T-cell (primary cell): Measurements from ENCODE around the gene CTRL. TPM values are rescaled to one million over a fixed set of nuclear protein-coding genes. Genes with fewer than 3 reads are reported as not detected.

Experiments
- ATAC-seq, 4 experiments: fragments of 200-7000 bp in 3 of 4; fragments of 150-1000 bp in 1 of 4; cut with Tn5 transposase; replicated peaks in 1 of 4; 1 replicate in 3 of 4; 2 replicates in 1 of 4; pipeline ENCODE4 v1.10.0; 2021; ENCODE audit warnings: moderate library complexity in 3 of 4, mild to moderate bottlenecking in 2 of 4, moderate number of reproducible peaks in 1 of 4
- CTCF ChIA-PET, 2 donors: fragments of 300-600 bp; sonication (Branson Sonifier 250); formaldehyde crosslinking; loops; one replicate each; lab custom pipeline; 2022; ENCODE audit warnings: antibody characterized with exemption in 2 of 2; lab: Charles Lee
- POLR2A ChIA-PET, 2 donors: fragments of 300-600 bp; sonication (Branson Sonifier 250); formaldehyde crosslinking; loops; one replicate each; lab custom pipeline; 2022; ENCODE audit warnings: antibody characterized with exemption in 2 of 2; lab: Charles Lee
- DNase-seq, 35 experiments: peaks; one replicate each; pipeline versions ENCODE4 v3.0.0 to v3.0.0-alpha.2; 2013 to 2023
- H3K27ac ChIP-seq: one replicate; pipeline ENCODE4 v1.5.1; 2013; ENCODE audit warnings: low read length
- H3K27me3 ChIP-seq, 2 experiments: replicated peaks in 1 of 2; 1 replicate in 1 of 2; 2 replicates in 1 of 2; pipeline versions ENCODE4 v1.6.1 to v1.7.0; 2013; ENCODE audit warnings: low read length in 1 of 2, mixed read lengths in 1 of 2; ENCODE audit not compliant: control insufficient read depth in 2 of 2, insufficient read depth in 2 of 2; ENCODE audit errors: extremely low read depth in 1 of 2
- H3K36me3 ChIP-seq, 2 donors: 1 replicate in 1 of 2; 2 replicates in 1 of 2; pipeline versions ENCODE4 v1.6.1 to v1.7.0; 2013; ENCODE audit warnings: low read length in 1 of 2; ENCODE audit not compliant: control insufficient read depth in 2 of 2, insufficient read depth in 1 of 2; ENCODE audit errors: extremely low read depth in 1 of 2
- H3K4me1 ChIP-seq, 2 experiments: 1 replicate in 1 of 2; 2 replicates in 1 of 2; pipeline versions ENCODE4 v1.6.1 to v1.7.0; 2013; ENCODE audit warnings: low read length in 2 of 2, mixed read lengths in 1 of 2; ENCODE audit not compliant: insufficient read depth in 2 of 2, control insufficient read depth in 1 of 2; ENCODE audit errors: extremely low read depth in 1 of 2
- H3K4me3 ChIP-seq, 2 donors: 1 replicate in 1 of 2; 2 replicates in 1 of 2; pipeline versions ENCODE4 v1.5.1 to v1.7.0; 2013; ENCODE audit warnings: mild to moderate bottlenecking in 2 of 2, low read length in 1 of 2, moderate library complexity in 1 of 2; ENCODE audit not compliant: control insufficient read depth in 1 of 2; ENCODE audit errors: extremely low read depth in 1 of 2
- H3K9me3 ChIP-seq: 2 replicates; pipeline ENCODE4 v1.7.0; 2013
- H3K27ac Mint-ChIP-seq, 2 donors: one replicate each; pipeline ENCODE4 v1.8.0; 2020 to 2021; ENCODE audit warnings: mild to moderate bottlenecking in 2 of 2, mixed read lengths in 2 of 2
- H3K27me3 Mint-ChIP-seq, 2 donors: one replicate each; pipeline ENCODE4 v1.8.0; 2021 to 2022; ENCODE audit warnings: mixed read lengths in 2 of 2
- H3K36me3 Mint-ChIP-seq: one replicate; pipeline ENCODE4 v1.8.0; 2021; ENCODE audit warnings: mixed read lengths
- H3K4me1 Mint-ChIP-seq, 3 donors: one replicate each; pipeline ENCODE4 v1.8.0; 2020 to 2022; ENCODE audit warnings: mixed read lengths in 3 of 3, mild to moderate bottlenecking in 1 of 3
- H3K4me3 Mint-ChIP-seq, 3 donors: one replicate each; pipeline ENCODE4 v1.8.0; 2020 to 2022; ENCODE audit warnings: mild to moderate bottlenecking in 3 of 3, mixed read lengths in 3 of 3, moderate library complexity in 3 of 3
- H3K9me3 Mint-ChIP-seq, 3 donors: one replicate each; pipeline ENCODE4 v1.8.0; 2020 to 2022; ENCODE audit warnings: mixed read lengths in 3 of 3
- WGBS: methylation state at CpG from one replicate; pipeline ENCODE4 v1.1.5; 2013; ENCODE audit warnings: missing lambda C conversion rate; ENCODE audit not compliant: insufficient coverage; 5-methylcytosine and 5-hydroxymethylcytosine counted together
- total RNA-seq, 35 experiments: library from RNA in 6 of 35; stranded (reverse) in 6 of 35; fragments of 120-200 nt in 1 of 35; gene quantifications; one replicate each; pipeline versions ENCODE4 v1.2.1 to v1.2.4 and lab custom pipeline; 2013 to 2026

The CTRL gene
- total RNA-seq, 5 donors from 2014 or later (not counting 1 experiment from before 2014, with no cell fraction given) = 9.4 to 14.2 (median 13.2) TPM

DNA sequence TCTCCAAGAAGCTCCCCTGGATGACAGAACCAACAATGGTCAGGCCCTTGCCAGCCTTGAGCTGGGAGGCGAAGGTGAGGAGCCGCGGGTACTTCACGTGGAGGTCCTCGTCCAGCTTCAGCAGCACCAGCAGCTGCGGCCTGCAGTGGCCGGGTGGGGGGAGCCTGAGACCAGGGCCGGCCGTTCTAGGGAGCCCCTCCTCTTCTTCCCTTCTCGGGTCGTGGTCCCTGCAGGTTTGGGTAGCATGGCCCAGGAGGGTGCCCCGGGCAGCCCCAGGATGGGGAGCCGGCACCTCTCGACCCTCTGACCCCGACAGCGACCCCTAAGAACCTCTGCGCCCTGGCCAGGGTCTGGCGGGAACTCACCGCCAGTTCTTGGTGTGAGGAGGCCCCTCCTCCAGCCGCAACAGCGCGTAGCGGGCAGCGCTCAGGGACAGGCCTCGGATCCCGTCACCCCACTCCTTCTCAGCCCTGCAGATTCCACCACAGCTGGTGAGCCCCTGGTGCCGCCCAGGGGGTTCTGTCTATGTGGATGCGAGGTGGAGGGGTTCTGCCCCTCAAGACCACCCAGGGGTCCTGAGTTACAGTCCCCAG, 15.4 kb upstream of the CTRL start:
- Histone ChIP-seq H3K27ac (no peak overlapping the region), H3K9me3 (no peaks in the 10 kb centered on the region), H3K4me1 (peaks cover 0 to 12% of the 10 kb centered on the region in 2 experiments), H3K36me3 (peaks cover 16 to 47% of the 10 kb centered on the region in 2 donors), H3K4me3 (no peak overlapping the region), H3K27me3 (no peaks in the 10 kb centered on the region)
- peaks cover 16% of the 10 kb centered on the region for H3K36me3 Mint-ChIP-seq
- H3K27ac Mint-ChIP-seq = no peak overlapping the region
- peaks cover 2 to 7% (median 2%) of the 10 kb centered on the region in 3 donors for H3K4me1 Mint-ChIP-seq
- no peaks in the 10 kb centered on the region for H3K9me3 Mint-ChIP-seq
- ChIA-PET CTCF (interaction anchor here in 1 of 2 donors (0.6 kb wide), 2 partner anchors 280 to 499 kb away, joined by 3 read pairs; no protein-coding TSS in a partner anchor), POLR2A (no interaction called here)
- ATAC-seq (no peak), DNase-seq (no peak)
- 96% methylated on average over 19 of the region's 28 CpGs for WGBS
- H3K27me3 Mint-ChIP-seq = no peaks in the 10 kb centered on the region
- H3K4me3 Mint-ChIP-seq = no peak overlapping the region

DNA sequence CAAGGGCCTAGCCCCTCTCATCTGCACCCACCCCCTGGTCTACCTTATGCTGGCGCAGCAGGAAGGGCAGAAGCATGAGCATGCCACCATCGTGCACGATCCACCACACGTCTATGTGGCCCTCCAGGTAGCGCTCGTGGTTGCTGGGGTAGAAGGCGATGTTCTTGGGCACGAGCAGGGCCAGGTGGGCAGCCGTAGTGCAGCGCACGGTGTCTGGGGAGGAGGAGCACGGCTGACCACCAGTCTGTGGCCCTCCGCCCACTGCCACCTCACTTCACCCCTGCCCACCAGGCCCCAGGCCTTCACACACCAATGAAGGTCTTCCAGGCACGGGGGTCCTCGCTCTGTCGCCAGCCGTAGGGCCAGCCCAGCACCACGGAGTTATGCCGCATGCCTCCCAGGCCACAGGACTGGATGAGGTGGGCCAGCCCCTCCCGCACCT, 14.5 kb upstream of the CTRL start:
- DNase-seq (no peak), ATAC-seq (no peak)
- H3K27ac ChIP-seq = no peak overlapping the region
- H3K27me3 ChIP-seq = no peaks in the 10 kb centered on the region
- no peaks in the 10 kb centered on the region for H3K9me3 ChIP-seq
- no peak overlapping the region for H3K4me3 Mint-ChIP-seq
- peaks cover 9 to 14% (median 9%) of the 10 kb centered on the region in 3 donors for H3K4me1 Mint-ChIP-seq
- no peak overlapping the region for H3K4me3 ChIP-seq
- H3K36me3 ChIP-seq = peaks cover 8 to 38% of the 10 kb centered on the region in 2 donors
- H3K27me3 Mint-ChIP-seq = no peaks in the 10 kb centered on the region
- no peak overlapping the region for H3K27ac Mint-ChIP-seq
- H3K4me1 ChIP-seq = peaks cover 0 to 21% of the 10 kb centered on the region in 2 experiments
- POLR2A ChIA-PET = no interaction called here
- WGBS = 98% methylated on average over 13 of the region's 20 CpGs
- peaks cover 12% of the 10 kb centered on the region for H3K36me3 Mint-ChIP-seq
- CTCF ChIA-PET = interaction anchor here (0.6 to 0.7 kb wide), 2 partner anchors 498 to 827 kb away, joined by 3 read pairs; no protein-coding TSS in a partner anchor
- no peaks in the 10 kb centered on the region for H3K9me3 Mint-ChIP-seq

GRCh38 chr16:67945392-67945933, 13.8 kb upstream of the CTRL start:
- Mint-ChIP-seq H3K36me3 (peaks cover 12% of the 10 kb centered on the region), H3K27ac (no peak overlapping the region), H3K27me3 (no peaks in the 10 kb centered on the region), H3K9me3 (no peaks in the 10 kb centered on the region), H3K4me3 (no peak overlapping the region), H3K4me1 (peaks cover 12 to 19% (median 15%) of the 10 kb centered on the region in 3 donors)
- DNase-seq (no peak), ATAC-seq (no peak)
- Histone ChIP-seq H3K27ac (no peak overlapping the region), H3K27me3 (no peaks in the 10 kb centered on the region), H3K4me3 (no peak overlapping the region), H3K9me3 (no peaks in the 10 kb centered on the region), H3K4me1 (peaks cover 0 to 26% of the 10 kb centered on the region in 2 experiments), H3K36me3 (peaks cover 6 to 33% of the 10 kb centered on the region in 2 donors)
- CTCF ChIA-PET = interaction anchor here (0.6 to 0.7 kb wide), 2 partner anchors 174 to 826 kb away, joined by 3 to 5 read pairs; no protein-coding TSS in a partner anchor
- WGBS = 94% methylated on average over 20 of the region's 24 CpGs
- POLR2A ChIA-PET = no interaction called here

- DNase-seq (no peak), ATAC-seq (no peak)
- POLR2A ChIA-PET = no interaction called here
- H3K9me3 Mint-ChIP-seq = no peaks in the 10 kb centered on the region
- no peaks in the 10 kb centered on the region for H3K9me3 ChIP-seq
- peaks cover 19 to 25% (median 21%) of the 10 kb centered on the region in 3 donors for H3K4me1 Mint-ChIP-seq
- H3K27ac ChIP-seq = no peak overlapping the region
- no peak overlapping the region for H3K4me3 Mint-ChIP-seq
- peaks cover 6 to 30% of the 10 kb centered on the region in 2 donors for H3K36me3 ChIP-seq
- peaks cover 0 to 32% of the 10 kb centered on the region in 2 experiments for H3K4me1 ChIP-seq
- CTCF ChIA-PET = interaction anchor here (0.6 to 0.7 kb wide), 2 partner anchors 17 to 175 kb away, joined by 3 to 5 read pairs; no protein-coding TSS in a partner anchor
- no peaks in the 10 kb centered on the region for H3K27me3 ChIP-seq
- H3K4me3 ChIP-seq = no peak overlapping the region
- no peaks in the 10 kb centered on the region for H3K27me3 Mint-ChIP-seq
- H3K27ac Mint-ChIP-seq = no peak overlapping the region
- peaks cover 12% of the 10 kb centered on the region for H3K36me3 Mint-ChIP-seq
- WGBS = 96% methylated on average over 24 of the region's 24 CpGs
These were observed 13.2 kb upstream of the CTRL start for GRCh38 chr16:67944690-67945391.

DNA sequence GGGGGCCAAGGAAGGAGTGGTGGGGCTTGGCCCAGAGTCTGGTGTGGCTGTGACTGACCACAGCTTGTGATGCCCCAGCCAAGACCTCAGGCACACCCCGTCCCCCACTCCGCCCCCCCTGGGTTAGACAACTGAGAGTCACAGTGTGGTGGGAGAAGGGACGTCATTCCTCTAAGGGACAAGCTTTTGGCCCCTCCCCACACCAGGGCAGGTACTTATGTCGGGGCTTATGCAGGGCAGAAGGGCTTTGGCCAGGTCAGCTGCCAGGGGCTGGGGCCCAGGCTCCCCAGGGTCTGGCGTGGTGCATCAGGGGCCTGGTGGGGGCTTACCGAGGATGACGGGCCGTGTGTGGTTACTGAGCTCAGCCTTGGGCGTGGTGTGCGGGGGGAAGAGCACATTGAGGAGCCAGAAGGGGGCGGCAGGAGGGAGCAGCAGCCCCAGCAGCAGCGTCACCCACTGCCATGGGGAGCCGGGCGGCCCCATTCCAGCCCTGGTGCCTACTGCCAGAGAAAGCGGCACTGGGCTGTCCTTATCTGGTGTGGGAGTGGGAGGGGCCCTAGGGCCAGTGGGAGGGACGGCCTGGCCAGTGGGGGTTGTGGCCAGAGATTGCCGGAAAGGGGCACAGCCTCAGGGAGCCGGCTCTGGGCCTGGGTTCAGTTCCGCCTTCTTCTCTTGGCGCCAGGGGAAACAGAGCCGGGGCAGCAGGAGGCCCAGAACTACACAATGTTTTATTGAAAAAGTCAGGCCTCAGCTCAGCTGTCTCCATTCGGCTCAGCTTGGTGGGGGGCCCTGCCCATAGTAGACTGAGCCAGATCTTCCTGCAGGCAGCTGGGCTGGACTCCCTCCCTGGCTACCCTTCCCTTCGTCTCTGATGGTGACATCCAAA, 12.2 kb upstream of the CTRL start, which contains the start of gene LCAT:
LCAT (minus strand) TSS at position 502 of the 886 bp plus-strand sequence; CDS start at position 483, 19 bp downstream.
- Mint-ChIP-seq H3K27me3 (no peaks in the 10 kb centered on the region), H3K36me3 (peaks cover 12% of the 10 kb centered on the region), H3K9me3 (no peaks in the 10 kb centered on the region), H3K27ac (peak within 1 kb of the TSS in 1 of 2 donors; percentile 34), H3K4me3 (no peak within 1 kb of the TSS), H3K4me1 (peaks cover 22 to 30% (median 28%) of the 10 kb centered on the region in 3 donors)
- ATAC-seq (no peak), DNase-seq (no peak)
- H3K27me3 ChIP-seq = no peaks in the 10 kb centered on the region
- WGBS = 88% methylated on average over 18 of the region's 23 CpGs
- peaks cover 6 to 28% of the 10 kb centered on the region in 2 donors for H3K36me3 ChIP-seq
- POLR2A ChIA-PET = interaction anchor here in 1 of 2 donors (0.5 kb wide), 1 partner anchor 11 kb away, joined by 4 read pairs; no protein-coding TSS in a partner anchor
- CTCF ChIA-PET = interaction anchor here (0.6 to 0.7 kb wide), 3 partner anchors 16 to 73 kb away, joined by 3 to 4 read pairs (median 3); no protein-coding TSS in a partner anchor
- H3K4me1 ChIP-seq = peaks cover 0 to 40% of the 10 kb centered on the region in 2 experiments
- H3K4me3 ChIP-seq = no peak within 1 kb of the TSS
- no peaks in the 10 kb centered on the region for H3K9me3 ChIP-seq
- H3K27ac ChIP-seq = no peak within 1 kb of the TSS
